Body of pancreas (tissue), 4 donors: Measurements from ENCODE around the gene CROT.

ENCODE experiments used
- POLR2A ChIP-seq, 3 donors: fragments of 450-650 bp; IDR thresholded peaks; one replicate each; pipeline ENCODE4 v1.6.1; 2016; ENCODE audit warnings: antibody characterized with exemption in 3 of 3, mild to moderate bottlenecking in 2 of 3
- TF ChIP-seq, protein P1 (sequence below), 7 experiments: fragments of 450-650 bp in 4 of 7; fragments of 200-600 bp in 3 of 7; sonication (generic) in 3 of 7; IDR thresholded peaks; one replicate each; pipeline ENCODE4 v1.5.1; 2016 to 2019; ENCODE audit warnings: antibody characterized with exemption in 7 of 7

DNA sequence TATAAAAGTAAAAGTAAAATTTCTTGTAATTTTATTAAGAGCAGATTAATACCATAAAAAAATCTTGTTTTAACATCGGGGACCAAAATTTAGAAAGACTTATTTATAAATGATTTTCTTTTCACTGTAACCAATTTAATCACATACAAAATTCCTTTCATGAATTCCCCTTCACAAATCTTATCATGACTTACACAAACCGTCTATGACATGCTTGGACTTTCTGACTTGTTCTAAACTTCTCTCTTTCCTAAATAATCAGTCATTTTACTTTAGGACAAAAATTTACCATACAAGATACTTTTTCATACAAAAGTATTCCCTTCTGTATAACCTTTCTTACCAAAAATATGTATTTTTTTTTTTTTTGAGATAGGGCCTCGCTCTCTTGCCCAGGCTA lies 9.3 kb downstream of the CROT start:
- TF ChIP-seq, protein P1, sequence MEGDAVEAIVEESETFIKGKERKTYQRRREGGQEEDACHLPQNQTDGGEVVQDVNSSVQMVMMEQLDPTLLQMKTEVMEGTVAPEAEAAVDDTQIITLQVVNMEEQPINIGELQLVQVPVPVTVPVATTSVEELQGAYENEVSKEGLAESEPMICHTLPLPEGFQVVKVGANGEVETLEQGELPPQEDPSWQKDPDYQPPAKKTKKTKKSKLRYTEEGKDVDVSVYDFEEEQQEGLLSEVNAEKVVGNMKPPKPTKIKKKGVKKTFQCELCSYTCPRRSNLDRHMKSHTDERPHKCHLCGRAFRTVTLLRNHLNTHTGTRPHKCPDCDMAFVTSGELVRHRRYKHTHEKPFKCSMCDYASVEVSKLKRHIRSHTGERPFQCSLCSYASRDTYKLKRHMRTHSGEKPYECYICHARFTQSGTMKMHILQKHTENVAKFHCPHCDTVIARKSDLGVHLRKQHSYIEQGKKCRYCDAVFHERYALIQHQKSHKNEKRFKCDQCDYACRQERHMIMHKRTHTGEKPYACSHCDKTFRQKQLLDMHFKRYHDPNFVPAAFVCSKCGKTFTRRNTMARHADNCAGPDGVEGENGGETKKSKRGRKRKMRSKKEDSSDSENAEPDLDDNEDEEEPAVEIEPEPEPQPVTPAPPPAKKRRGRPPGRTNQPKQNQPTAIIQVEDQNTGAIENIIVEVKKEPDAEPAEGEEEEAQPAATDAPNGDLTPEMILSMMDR (IDR thresholded peaks at IDR 0.05): no peak
- no peak for TF ChIP-seq POLR2A (IDR thresholded peaks at IDR 0.05)
